Measurements from ENCODE around the gene RBM15B.
"Not testable (repeated sequence)": the region's sequence is repeated elsewhere in the genome, so short reads cannot be mapped to it uniquely, and the experiment has no call there.

Gene RBM15B, protein sequence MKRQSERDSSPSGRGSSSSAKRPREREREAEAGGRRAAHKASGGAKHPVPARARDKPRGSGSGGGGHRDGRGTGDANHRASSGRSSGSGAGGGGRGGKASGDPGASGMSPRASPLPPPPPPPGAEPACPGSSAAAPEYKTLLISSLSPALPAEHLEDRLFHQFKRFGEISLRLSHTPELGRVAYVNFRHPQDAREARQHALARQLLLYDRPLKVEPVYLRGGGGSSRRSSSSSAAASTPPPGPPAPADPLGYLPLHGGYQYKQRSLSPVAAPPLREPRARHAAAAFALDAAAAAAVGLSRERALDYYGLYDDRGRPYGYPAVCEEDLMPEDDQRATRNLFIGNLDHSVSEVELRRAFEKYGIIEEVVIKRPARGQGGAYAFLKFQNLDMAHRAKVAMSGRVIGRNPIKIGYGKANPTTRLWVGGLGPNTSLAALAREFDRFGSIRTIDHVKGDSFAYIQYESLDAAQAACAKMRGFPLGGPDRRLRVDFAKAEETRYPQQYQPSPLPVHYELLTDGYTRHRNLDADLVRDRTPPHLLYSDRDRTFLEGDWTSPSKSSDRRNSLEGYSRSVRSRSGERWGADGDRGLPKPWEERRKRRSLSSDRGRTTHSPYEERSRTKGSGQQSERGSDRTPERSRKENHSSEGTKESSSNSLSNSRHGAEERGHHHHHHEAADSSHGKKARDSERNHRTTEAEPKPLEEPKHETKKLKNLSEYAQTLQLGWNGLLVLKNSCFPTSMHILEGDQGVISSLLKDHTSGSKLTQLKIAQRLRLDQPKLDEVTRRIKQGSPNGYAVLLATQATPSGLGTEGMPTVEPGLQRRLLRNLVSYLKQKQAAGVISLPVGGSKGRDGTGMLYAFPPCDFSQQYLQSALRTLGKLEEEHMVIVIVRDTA

DNA sequence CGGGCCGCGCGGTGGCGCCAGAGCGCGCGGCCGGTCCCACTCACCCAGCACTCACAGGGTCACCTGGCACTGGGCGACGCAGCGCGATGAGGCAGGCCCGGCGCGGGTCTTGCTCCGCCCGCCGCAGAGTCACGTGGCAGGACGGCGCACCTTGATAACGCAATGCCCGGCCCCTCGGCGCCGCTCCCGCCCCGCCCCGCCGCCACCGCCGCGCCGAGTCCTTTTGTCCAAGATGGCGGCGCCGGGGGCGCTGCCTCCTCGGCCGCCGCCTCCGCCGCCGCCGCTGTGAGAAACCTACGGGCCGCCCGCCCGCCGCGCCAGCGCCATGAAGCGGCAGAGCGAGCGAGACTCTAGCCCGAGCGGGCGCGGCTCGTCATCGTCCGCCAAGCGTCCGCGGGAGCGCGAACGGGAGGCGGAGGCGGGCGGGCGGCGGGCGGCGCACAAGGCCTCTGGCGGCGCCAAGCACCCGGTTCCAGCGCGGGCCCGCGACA, at the start of gene RBM15B:
RBM15B (plus strand) TSS at position 211 of the 491 bp plus-strand sequence; CDS start at position 326, 115 bp downstream.
- no peak for FAIRE-seq

DNA sequence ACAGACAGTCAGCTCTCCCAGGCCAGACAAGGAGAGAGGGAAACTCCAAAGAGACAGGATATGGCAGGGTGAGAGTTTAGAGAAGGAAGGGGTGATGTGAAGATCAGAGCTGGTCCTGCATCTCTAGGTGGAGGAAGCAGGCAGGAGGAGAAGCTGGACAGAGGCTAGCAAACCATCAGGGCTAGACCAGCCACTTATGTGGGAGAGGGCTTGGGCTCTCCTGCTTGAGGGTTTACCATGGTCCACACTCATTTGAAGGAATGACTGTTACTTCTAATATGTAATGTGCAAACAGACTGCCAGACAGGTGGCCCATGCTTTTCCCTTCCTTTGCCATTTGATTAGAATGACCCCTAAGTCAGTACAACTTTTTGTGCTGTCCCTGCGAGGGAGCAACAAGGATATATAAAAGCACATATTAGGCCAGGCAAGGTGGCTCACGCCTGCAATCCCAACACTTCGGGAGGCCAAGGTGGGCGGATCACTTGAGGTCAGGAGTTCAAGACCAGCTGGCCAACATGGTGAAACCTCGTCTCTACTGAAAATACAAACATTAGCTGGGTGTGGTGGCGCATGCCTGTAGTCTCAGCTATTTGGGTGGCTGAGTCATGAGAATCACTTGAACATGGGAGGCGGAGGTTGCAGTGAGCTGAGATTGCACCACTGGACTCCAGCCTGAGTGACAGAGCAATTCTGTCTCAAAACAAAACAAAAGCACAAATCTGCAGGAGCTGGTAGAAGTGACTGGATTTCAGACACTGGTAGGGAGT, 47.0 kb upstream of the RBM15B start:
- FAIRE-seq: no peak

DNA sequence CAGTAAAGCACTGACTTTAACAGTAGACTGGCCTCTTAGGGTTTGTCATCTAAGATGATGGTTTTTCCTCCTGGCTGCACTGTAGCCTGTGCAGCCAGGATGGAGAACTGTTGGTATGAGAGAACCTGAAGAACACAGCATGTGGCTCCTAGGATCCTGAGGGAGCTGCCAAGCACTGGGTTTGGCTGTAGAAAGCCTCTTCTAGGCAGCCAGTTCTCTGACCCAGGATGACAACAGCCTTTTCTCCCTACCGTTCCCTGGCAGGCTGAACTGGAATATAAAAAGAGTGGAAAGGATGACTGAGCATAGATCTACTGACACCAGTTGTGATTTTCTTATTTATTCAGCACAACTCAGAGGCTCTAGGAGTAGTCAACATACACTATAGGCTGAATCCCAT, 40.3 kb upstream of the RBM15B start:
- no peak for FAIRE-seq

DNA sequence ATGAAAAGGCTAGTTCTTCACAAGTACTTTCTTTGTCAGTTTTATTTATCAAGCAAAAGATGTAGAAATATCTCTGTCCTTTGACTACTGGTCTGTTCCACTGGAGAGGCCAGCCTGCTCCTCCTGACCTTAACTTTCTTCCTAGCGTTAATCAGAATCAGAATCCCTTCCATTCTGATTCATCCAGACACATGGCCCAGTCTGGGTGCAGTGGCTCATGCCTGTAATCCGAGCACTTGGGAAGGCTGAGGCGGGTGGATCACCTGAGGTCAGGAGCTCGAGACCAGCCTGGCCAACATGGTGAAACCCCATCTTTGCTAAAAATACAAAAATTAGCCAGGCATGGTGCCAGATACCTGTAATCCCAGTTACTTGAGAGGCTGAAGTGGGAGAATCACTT, 38.0 kb upstream of the RBM15B start:
- FAIRE-seq: no peak

DNA sequence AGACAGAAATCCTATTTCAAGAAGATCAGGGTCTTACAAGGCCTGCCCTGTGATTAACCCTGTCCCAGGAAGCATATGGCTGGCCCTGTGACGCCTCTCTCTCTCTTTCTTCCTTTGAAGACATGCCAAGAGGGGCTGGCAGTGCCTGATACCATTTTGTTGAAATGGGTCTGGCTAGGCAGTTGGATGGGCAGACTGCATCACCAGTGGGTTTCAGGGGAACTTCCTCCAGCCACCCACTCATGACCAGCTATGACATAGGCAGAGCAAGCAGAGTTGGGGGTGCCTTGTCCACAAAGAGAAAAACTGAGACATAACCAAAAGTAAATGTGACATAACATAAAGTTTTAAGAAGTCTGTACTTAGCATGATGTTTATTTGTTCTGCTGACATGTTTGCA, 37.4 kb upstream of the RBM15B start:
- no peak for FAIRE-seq

DNA sequence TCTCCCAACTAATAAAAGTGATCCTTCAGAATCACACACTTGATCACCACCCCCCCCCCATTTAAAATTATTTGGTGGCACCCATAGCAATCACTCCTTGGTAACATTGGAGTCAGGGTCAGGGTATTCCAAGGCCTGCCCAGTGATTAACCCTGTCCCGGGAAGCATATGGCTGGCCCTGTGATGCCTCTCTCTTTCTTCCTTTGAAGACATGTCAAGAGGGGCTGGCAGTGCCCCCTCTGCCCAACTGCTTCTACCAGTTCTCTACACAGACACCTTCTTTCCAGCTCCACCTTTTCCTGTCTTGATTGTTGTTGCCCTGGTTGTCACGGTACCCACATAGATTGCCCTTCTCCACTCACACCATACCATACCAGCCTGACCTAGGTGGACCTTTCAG, 36.9 kb upstream of the RBM15B start:
- FAIRE-seq: no peak

DNA sequence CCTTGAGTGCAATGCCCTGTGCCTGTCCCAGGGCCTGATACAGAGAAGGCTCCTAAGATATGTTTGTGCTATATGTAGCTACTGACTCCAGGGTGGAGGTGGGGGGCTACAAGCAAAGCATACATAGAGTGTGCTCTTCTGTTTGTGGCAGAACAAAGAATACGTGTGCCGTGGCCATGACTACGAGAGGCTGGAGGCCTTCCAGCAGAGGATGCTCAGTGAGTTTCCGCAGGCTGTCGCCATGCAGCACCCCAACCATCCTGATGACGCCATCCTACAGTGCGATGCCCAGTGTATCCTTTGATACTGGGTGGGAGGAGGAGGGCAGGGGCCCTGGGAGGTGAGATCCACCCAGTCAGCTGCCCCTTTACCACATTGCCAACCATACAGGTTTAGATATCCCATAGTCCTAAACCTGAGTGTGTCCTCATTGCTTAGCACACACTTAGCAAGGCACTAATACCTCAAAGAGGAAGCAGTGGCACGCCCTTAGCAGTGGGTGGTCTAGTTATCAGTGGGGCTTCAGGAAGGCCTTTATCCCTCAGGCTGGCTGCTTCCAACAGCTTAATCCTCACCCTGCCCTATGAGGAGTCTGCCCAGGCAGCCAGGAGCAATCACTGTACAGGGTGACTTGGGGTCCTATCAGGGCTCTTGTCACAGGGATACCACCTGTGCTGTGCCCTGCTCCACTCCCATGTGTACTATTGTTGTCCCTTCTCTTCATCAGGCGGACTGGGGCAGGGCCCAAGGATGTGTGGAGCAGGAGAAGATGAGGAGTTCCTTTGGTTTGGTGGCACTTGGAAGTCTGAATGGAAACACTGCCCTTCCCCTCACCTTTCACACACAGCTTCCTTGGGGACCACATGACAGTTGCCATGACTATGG, 36.1 kb upstream of the RBM15B start:
- FAIRE-seq: no peak

DNA sequence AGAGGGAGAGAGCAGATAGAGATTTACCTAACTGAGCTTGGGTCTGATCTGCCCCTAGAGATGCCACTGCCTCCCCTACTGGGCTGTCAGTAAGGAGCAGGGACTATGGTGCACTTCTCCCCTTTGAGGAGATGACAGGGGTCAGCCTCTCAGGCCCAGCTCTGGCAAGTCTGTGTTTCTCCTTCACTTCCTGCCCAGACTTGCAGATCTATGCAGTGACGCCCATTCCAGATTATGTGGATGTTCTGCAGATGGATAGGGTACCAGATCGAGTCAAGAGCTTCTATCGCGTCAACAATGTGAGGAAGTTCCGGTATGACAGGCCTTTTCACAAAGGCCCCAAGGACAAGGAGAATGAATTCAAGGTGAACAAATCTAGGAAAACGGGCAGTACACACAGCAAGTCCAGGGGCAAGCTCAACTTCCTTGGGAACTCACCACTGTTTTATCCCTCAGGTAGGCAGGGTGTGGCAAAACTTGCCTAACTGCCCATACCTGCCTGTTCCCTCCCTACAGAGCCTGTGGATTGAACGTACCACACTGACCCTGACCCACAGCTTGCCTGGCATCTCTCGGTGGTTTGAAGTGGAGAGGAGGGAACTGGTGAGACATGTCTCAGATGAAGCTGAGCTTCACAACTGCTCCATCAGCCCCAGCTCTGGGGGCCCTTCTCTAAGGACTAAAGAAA, 35.0 kb upstream of the RBM15B start:
- no peak for FAIRE-seq

DNA sequence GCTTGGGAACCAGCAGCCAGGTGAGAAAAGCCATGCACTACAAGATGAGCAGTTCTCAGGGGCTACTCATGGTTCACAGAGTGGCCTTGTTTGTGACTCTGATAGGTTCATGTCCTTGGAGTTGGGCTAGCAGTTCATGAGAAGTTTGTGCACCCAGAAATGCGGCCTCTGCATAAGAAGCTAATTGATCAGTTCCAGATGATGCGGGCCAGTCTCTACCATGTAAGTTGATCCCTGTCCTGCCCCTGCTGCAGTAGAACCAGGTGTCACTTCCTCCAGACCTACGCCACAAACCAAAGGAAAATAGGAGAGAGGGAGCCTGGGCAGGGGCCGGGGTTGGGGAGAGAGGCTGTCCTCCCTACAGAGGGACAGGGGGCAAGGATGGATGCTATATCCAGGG, 33.2 kb upstream of the RBM15B start:
- no peak for FAIRE-seq

DNA sequence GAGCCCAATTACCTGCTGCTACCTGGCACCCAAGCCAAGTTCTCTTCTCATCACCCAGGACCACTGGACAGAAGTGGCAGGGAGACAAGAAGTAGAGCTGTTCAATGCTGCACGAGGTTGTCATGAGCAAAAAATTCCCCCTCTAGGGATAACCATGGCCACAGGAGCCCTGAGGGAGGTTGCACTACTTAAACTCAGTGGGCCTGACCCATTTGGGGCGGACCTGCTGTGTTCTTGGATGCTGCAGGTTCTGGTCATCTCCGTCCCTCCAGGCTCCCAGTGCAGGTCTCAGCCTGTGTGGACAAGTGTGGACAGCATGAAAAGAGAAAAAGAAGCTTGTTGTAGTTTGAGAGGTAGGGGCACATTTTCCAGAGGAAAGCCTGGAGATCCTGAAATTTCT, 32.1 kb upstream of the RBM15B start:
- no peak for FAIRE-seq

DNA sequence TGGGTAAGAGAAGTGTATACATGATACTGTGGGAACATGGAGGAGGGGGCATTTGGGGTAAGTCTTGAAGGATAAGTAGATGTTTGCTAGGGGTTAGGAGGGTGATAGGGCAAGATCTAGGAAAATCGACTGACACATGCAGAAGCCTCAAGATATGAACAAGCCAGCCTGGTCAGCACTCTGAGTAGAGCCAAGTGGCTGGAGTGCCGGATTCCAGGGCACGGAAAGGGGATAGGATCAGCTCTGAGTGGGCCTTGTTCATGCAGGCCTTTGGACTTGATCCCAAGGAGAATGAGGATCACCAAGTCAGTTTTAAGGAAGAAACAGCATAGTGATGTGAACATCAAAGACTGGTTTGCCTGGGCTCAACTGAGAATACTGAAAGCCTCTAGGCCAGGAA, 30.3 kb upstream of the RBM15B start:
- no peak for FAIRE-seq

DNA sequence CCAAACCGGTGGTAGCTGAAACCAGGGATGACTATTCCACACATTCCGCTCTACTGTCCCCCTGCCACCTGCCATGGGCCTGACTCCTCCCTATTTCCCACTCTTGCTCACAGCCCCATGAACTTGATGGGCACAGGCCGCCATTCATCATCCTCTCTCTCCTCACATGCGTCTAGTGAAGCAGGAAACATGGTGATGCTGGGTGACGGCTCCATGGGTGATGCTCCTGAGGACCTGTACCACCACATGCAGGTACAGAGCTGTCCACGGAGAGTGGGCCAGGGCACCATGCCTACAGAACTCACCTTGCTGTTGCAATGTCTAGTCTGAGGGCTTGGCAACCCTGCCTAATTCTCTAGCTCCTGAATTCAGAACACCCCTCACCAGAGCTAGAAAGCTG, 29.3 kb upstream of the RBM15B start:
- no peak for FAIRE-seq

DNA sequence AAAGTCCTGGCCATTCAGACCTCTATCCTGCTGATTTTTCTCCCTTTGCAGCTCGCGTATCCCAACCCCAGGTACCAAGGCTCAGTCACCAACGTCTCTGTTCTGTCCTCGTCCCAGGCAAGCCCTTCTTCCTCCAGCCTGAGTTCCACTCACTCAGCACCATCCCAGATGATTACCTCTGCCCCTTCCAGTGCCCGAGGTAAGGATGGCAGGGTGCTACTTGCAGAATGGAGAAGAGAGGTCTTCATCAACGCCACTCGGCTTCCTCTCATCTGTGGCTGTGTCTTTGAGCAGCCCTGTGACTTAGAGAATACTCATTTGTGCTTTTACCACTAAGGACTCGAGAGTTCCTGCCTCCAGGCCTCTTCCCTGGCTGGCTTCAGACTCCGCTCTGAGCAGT, 28.6 kb upstream of the RBM15B start:
- FAIRE-seq: no peak

DNA sequence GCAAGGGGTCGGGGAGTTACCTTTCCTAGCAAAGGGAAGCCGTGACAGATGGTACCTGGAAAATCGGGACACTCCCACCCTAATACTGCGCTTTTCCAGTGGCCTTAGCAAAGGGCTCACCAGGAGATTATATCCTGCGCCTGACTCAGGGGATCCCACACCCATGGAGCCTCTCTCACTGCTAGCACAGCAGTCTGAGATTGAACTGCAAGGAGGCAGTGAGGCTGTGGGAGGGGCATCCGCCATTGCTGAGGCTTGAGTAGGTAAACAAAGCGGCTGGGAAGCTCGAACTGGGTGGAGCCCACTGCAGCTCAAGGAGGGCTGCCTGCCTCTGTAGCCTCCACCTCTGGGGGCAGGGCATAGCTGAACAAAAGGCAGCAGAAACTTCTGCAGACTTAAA, 22.8 kb upstream of the RBM15B start:
- not testable (repeated sequence) for FAIRE-seq

DNA sequence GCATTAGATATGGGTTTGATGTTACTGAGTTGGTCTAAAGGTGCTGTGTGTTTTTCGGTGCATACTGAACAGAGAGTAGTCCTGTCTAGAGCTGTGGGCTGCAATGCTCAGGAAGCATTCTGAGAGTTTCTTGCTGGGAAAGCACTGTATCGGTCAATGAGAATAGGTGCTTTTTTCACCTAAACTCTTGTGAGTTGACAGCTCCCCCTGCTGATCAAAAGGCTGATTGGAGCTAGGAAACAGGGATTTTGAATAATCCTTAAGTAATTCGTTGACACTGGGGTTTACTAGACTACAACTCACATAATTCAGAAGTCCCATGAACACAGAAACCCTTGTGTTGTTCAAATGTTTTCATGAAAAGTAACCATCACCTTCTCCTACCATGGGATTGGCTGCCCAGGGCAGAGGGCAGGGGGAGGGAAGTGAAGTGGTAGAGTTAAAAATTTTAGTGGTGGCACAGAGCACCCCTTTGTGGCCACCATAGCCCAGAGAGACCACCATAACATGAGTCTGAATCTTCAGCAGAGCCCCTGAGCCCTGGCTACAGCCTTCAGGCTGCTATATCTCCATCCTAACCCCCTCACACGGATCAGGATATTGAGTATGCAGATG, 19.0 kb upstream of the RBM15B start:
- FAIRE-seq: peak; percentile 59

DNA sequence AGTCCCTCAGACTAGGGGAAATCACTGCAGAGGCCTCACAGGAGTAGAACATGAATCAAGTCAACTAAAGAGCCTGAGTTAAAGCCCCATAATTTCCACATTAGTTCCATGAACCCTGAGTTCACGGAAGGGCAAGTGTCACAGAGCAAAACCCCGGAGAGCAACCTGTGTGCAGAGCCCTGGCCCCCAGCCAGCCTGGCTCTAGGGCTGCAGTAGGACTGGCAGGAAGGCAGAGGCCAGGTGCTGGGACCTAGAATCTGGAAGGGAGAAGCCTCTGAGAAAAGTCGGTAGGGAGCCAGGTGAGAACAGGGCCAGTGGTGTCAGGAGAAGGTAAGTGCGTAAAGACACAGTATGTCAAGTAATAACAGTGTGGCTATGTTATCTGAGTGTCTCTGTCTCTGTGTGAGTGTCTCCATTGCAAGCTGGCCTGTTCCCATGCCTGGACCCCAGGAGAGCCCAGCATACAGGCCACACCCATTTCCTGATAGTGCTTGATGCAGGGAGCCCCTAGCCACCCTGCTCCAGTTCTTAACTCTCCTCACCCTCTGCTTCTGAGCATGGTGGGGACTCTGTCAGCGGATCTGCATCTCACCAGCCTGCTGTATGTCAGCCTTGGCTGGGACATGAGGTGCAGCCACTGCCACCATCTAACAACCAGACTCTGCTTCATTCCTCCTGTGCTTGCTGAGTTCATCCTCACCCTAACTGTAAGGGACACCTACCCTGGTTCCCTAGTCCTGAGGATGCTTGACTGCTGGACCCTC, 17.2 kb upstream of the RBM15B start:
- FAIRE-seq: no peak

DNA sequence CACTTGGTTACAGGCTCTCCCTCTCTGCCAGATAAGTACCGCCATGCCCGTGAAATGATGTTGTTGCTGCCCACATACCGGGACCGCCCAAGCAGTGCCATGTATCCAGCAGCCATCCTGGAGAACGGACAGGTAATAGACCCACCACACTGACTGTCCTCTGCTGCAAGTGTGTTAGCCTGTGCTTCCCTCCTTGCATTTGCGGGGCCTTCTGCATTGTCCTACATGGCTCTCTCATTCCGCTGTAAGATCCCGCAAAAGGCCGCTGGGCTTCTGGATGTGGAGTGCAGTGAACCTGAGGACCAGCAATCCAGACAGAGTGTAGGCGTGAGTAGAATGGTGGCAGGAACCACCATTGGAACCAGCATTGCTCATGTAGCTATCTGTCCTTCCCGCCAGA, 16.6 kb upstream of the RBM15B start:
- FAIRE-seq: no peak

DNA sequence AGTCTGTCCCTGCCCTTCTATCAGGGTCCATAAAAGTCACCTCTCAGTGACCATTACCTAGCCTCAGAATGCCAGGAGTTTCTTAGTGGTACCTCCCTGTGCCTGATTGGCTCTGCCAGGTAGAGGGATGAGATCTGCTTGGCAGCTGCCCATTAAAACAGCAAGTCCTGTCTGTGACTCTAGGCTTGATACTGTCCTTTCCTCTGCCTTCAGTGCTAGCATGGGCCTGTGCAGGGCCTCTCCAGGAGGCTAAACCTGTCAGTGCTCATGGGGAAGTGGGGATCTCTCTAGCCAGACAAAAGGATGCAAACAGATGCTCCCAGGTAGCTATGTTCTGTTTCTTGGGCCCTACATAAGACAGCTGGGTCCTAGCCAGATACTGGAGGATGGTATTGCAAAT, 15.9 kb upstream of the RBM15B start:
- FAIRE-seq: no peak

DNA sequence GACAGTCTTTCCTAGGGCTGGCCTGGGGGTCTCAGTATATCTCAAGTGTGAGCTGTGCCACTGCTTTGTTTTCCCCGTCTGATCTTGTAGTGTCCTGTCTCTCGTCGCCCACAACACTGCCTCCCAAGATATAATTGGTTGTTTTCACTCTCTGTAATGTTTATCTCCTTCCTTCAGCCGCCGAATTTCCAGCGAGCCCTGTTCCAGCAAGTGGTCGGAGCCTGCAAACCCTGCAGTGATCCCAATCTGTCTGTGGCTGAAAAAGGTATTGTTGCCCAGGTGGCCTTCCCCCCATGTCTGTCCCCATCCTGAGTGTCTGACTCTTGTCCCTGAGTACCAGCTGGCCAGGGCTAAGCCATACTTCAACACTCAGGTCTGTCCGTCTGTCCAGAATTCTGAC, 15.5 kb upstream of the RBM15B start:
- no peak for FAIRE-seq

DNA sequence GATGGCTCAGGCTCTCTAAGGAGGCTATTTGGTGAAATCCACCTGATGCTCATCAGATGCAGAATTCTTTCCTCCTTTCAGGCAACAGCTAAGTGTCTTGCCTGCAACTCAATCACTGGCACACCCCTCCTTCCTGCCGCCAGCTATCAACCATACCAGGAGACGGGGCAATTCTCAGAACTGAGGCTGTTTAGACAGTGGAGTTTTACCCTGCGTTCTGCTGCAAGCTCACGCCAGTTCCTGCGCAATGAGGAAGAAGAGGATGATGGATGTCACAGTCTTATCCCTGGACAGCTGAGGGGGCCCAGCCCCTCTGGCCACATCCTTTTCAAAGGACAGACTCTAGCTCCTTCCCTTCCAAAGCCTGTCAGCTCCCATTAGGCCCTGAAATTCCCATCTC, 13.0 kb upstream of the RBM15B start:
- FAIRE-seq: no peak

Measured in endometrium (tissue), 2 donors.